Upper lobe of left lung (tissue), 6 donors: Measurements from ENCODE around the gene PLCB4. TPM values are rescaled to one million over a fixed set of nuclear protein-coding genes. Genes with fewer than 3 reads are reported as not detected.

Source experiments
- ATAC-seq, 2 donors: fragments of 200-7000 bp; cut with Tn5 transposase; one replicate each; pipeline ENCODE4 v1.9.1; 2022; ENCODE audit warnings: mild to moderate bottlenecking in 2 of 2, moderate library complexity in 2 of 2; ENCODE audit not compliant: low FRiP score in 2 of 2
- DNase-seq, 2 donors: peaks; one replicate each; pipeline ENCODE4 v3.0.0-alpha.2; 2019 to 2020
- H3K27ac ChIP-seq, 4 donors: fragments of 200-600 bp; sonication (generic); one replicate each; pipeline ENCODE4 v1.5.1; 2016 to 2019
- H3K27me3 ChIP-seq, 4 donors: fragments of 200-600 bp; sonication (generic); one replicate each; pipeline ENCODE4 v1.5.1; 2017 to 2019
- H3K36me3 ChIP-seq, 4 donors: fragments of 200-600 bp; sonication (generic); one replicate each; pipeline ENCODE4 v1.5.1; 2016 to 2019
- H3K4me1 ChIP-seq, 4 donors: fragments of 200-600 bp; sonication (generic); one replicate each; pipeline ENCODE4 v1.5.1; 2018 to 2019
- H3K4me3 ChIP-seq, 4 donors: fragments of 200-600 bp; sonication (generic); one replicate each; pipeline ENCODE4 v1.5.1; 2017 to 2019; ENCODE audit warnings: mild to moderate bottlenecking in 2 of 4, moderate library complexity in 1 of 4
- H3K9me3 ChIP-seq, 4 donors: fragments of 200-600 bp; sonication (generic); one replicate each; pipeline ENCODE4 v1.5.1; 2018 to 2019
- CTCF ChIP-seq, 6 experiments: fragments of 450-650 bp in 4 of 6; fragments of 200-600 bp in 2 of 6; sonication (generic) in 2 of 6; IDR thresholded peaks; one replicate each; pipeline ENCODE4 v1.5.1; 2016 to 2019; ENCODE audit warnings: antibody characterized with exemption in 6 of 6
- EP300 ChIP-seq, 4 donors: sonication (generic); formaldehyde crosslinking; IDR thresholded peaks; one replicate each; pipeline ENCODE4 v1.5.1; 2017; ENCODE audit warnings: antibody characterized with exemption in 4 of 4, control low read depth in 2 of 4
- POLR2A ChIP-seq, 4 donors: fragments of 450-650 bp; IDR thresholded peaks; one replicate each; pipeline ENCODE4 v1.5.1; 2016 to 2017; ENCODE audit warnings: antibody characterized with exemption in 4 of 4, mild to moderate bottlenecking in 2 of 4
- POLR2AphosphoS5 ChIP-seq, 2 donors: sonication (generic); formaldehyde crosslinking; IDR thresholded peaks; one replicate each; pipeline ENCODE4 v1.5.1; 2017; ENCODE audit warnings: antibody characterized with exemption in 2 of 2
- WGBS, 2 donors: methylation state at CpG; one replicate each; pipeline ENCODE4 v1.1.5; 2017 to 2018; 5-methylcytosine and 5-hydroxymethylcytosine counted together
- total RNA-seq, 6 donors: library from RNA; depleted of rRNA in 4 of 6; stranded (reverse); fragments of >200 nt in 4 of 6; gene quantifications; one replicate each; pipeline versions ENCODE4 v1.1.0 to v1.2.1, GENCODE V29; 2016 to 2021
- donor health status: DM: no; HTN: no; CAD: no; lungs with moderate emphysema.
- donor health status: DM: no; HTN: yes; CAD: no; lungs with severe emphysema.

PLCB4 gene
- total RNA-seq, 6 donors from 2014 or later, result 5.7 to 15.2 (median 8.2) TPM

DNA sequence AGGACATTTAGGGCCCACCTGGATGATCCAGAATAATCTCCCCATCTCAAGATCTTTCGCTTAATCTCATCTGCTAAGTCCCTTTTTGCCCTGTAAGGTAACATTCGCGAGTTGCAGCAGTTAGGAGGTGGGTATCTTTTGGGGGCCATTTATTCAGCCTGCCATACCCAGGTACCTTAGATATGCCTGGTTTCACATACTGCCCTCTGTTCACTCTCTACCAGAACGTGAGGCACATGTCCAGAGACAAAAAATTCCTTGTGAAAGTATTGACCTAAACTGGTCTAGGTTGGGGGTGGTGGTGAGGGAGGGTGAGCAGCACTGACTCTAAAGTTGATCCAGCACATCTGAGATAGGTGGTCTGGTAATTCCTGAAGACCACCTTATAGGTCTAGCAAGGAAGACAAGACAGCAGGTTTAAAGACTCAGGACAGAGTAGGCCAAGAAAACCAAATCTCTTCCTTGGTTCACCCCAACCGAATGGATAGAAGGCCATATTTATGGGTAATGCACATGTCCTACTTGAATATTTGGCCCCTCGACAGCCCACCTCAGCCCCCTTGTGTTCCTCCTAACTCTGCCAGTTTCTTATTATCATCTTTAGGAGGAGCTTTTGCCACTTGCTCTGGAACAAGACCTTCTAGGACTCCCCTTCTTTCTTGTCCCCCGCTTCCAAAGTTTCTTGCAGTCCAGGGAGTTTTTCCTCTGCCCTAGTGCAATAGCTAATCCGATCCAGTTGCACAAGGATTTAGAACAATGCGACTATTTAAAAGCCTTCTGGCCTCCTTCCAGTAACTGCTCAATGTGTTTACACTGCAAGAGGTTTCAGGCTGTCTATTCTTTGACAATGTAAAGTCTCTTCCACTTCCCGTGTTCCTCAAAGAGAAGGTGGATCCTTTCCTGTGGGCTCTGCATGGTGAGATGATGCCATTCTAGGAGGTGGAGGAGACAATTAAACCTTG, 232.5 kb downstream of the PLCB4 start:
- WGBS, 2 donors, result 70 to 71% methylated on average over 10 of the region's 10 CpGs
- TF ChIP-seq POLR2AphosphoS5 (IDR thresholded peaks at IDR 0.05) (peak; percentile 21 to 74), EP300 (IDR thresholded peaks at IDR 0.05) (peak in 1 of 4 donors; percentile 14), POLR2A (IDR thresholded peaks at IDR 0.05) (no peak), CTCF (IDR thresholded peaks at IDR 0.05) (no peak)
- ATAC-seq (no peak), DNase-seq (no peak)
- Histone ChIP-seq H3K4me3 (no peak overlapping the region), H3K27ac (peak overlapping the region in 3 of 4 donors; percentile 40 to 65 (median 50)), H3K36me3 (no peaks in the 10 kb centered on the region), H3K9me3 (no peaks in the 10 kb centered on the region), H3K27me3 (no peaks in the 10 kb centered on the region), H3K4me1 (peaks cover 0 to 4% (median 2%) of the 10 kb centered on the region in 4 donors)

DNA sequence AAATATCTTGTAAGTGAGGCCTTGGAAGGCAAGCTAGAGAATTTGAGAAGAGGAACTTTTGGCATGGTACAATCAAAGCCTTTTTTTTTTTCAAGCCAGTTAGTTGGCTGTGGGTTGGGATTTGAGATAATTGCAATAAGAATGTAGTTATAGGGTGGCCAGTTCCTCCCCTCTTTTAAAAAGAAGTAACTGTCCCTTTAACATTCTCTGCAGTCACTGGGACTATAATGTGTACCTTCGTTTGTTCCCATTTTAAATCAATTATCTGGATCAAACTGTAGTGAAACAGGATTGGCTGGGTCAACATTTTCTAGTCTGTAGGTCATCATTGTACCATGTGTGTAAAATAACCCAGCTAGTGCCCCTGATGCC, 233.2 kb downstream of the PLCB4 start:
- TF ChIP-seq EP300 (IDR thresholded peaks at IDR 0.05) (no peak), POLR2A (IDR thresholded peaks at IDR 0.05) (no peak), POLR2AphosphoS5 (IDR thresholded peaks at IDR 0.05) (no peak), CTCF (IDR thresholded peaks at IDR 0.05) (no peak)
- Histone ChIP-seq H3K9me3 (no peaks in the 10 kb centered on the region), H3K36me3 (no peaks in the 10 kb centered on the region), H3K27me3 (no peaks in the 10 kb centered on the region), H3K4me1 (peaks cover 0 to 4% (median 2%) of the 10 kb centered on the region in 4 donors), H3K27ac (peak overlapping the region in 3 of 4 donors; percentile 40 to 65 (median 46)), H3K4me3 (no peak overlapping the region)
- WGBS, 2 donors, result 29 to 59% methylated on average over 1 of the region's 1 CpG
- DNase-seq (no peak), ATAC-seq (no peak)

- no peak overlapping the region for H3K4me3 ChIP-seq
- ATAC-seq (no peak), DNase-seq (no peak)
- H3K36me3 ChIP-seq, result no peaks in the 10 kb centered on the region
- H3K9me3 ChIP-seq, result no peaks in the 10 kb centered on the region
- 62 to 88% methylated on average over 1 of the region's 1 CpG for WGBS, 2 donors
- H3K27me3 ChIP-seq, result no peaks in the 10 kb centered on the region
- no peak for TF ChIP-seq EP300 (IDR thresholded peaks at IDR 0.05)
- TF ChIP-seq POLR2A (IDR thresholded peaks at IDR 0.05), result no peak
- TF ChIP-seq CTCF (IDR thresholded peaks at IDR 0.05), result no peak
- no peak for TF ChIP-seq POLR2AphosphoS5 (IDR thresholded peaks at IDR 0.05)
- no peak overlapping the region for H3K27ac ChIP-seq
- peaks cover 0 to 3% (median under 1%) of the 10 kb centered on the region in 4 donors for H3K4me1 ChIP-seq
These were observed 237.6 kb downstream of the PLCB4 start for GRCh38 chr20:9306521-9306920.

DNA sequence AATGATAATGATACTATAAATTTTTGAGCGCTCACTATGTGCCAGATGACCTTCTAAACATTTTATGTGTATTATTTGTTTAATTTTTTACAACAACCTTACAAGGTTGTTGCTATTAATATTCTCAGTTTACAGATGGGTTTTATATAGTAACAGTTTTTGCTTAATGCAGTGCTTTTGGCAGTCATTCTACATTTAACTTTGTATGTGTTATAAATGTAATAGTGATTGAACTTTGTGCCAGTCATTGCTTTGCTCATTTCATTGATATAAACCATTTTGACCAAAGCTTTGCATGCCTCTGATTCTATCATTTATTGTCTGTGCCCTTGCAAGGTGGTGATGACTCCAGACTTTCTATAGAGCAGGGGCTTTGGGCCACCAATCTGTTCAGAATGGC, 239.2 kb downstream of the PLCB4 start:
- 91 to 94% methylated on average over 1 of the region's 1 CpG for WGBS, 2 donors
- H3K27me3 ChIP-seq, result no peaks in the 10 kb centered on the region
- H3K9me3 ChIP-seq, result no peaks in the 10 kb centered on the region
- H3K27ac ChIP-seq, result no peak overlapping the region
- no peaks in the 10 kb centered on the region for H3K36me3 ChIP-seq
- TF ChIP-seq POLR2A (IDR thresholded peaks at IDR 0.05) (no peak), POLR2AphosphoS5 (IDR thresholded peaks at IDR 0.05) (no peak), CTCF (IDR thresholded peaks at IDR 0.05) (no peak), EP300 (IDR thresholded peaks at IDR 0.05) (no peak)
- no peaks in the 10 kb centered on the region for H3K4me1 ChIP-seq
- ATAC-seq (no peak), DNase-seq (no peak)
- H3K4me3 ChIP-seq, result no peak overlapping the region
